Ishikawa (cell line): Measurements from ENCODE around the gene RIMKLB.

Experiments used
- CEBPB ChIP-seq: IDR thresholded peaks from 2 replicates; pipeline ENCODE4 v1.6.1; 2012
- CREB1 ChIP-seq: IDR thresholded peaks from 2 replicates; pipeline ENCODE4 v1.6.1; 2012; ENCODE audit warnings: low read depth
- EGR1 ChIP-seq: IDR thresholded peaks from 2 replicates; pipeline ENCODE4 v1.6.1; 2012
- EP300 ChIP-seq: IDR thresholded peaks from 2 replicates; pipeline ENCODE4 v1.6.1; 2012; ENCODE audit warnings: borderline replicate concordance
- FOXM1 ChIP-seq: IDR thresholded peaks from 2 replicates; pipeline ENCODE4 v1.6.1; 2012; ENCODE audit warnings: low read depth, borderline replicate concordance
- NFIC ChIP-seq: IDR thresholded peaks from 2 replicates; pipeline ENCODE4 v1.6.1; 2012
- RAD21 ChIP-seq: IDR thresholded peaks from 2 replicates; pipeline ENCODE4 v1.6.1; 2012; ENCODE audit warnings: low read depth
- TAF1 ChIP-seq: IDR thresholded peaks from 2 replicates; pipeline ENCODE4 v1.6.1; 2012; ENCODE audit warnings: low read depth, mild to moderate bottlenecking
- TCF12 ChIP-seq: IDR thresholded peaks from 2 replicates; pipeline ENCODE4 v1.6.1; 2012; ENCODE audit warnings: low read depth
- TEAD4 ChIP-seq: IDR thresholded peaks from 2 replicates; pipeline ENCODE4 v1.6.1; 2012
- USF1 ChIP-seq: IDR thresholded peaks from 2 replicates; pipeline ENCODE4 v1.6.1; 2012
- YY1 ChIP-seq: IDR thresholded peaks from 2 replicates; pipeline ENCODE4 v1.6.1; 2012; ENCODE audit warnings: low read depth
- ZBTB7A ChIP-seq: IDR thresholded peaks from 2 replicates; pipeline ENCODE4 v1.6.1; 2012; ENCODE audit warnings: low read depth
- TF ChIP-seq, protein P1 (sequence below): IDR thresholded peaks from 2 replicates; pipeline ENCODE4 v1.6.1; 2012; ENCODE audit warnings: low read depth, mild to moderate bottlenecking
- TF ChIP-seq, protein P2 (sequence below): IDR thresholded peaks from 2 replicates; pipeline ENCODE4 v1.6.1; 2012

RIMKLB gene

DNA sequence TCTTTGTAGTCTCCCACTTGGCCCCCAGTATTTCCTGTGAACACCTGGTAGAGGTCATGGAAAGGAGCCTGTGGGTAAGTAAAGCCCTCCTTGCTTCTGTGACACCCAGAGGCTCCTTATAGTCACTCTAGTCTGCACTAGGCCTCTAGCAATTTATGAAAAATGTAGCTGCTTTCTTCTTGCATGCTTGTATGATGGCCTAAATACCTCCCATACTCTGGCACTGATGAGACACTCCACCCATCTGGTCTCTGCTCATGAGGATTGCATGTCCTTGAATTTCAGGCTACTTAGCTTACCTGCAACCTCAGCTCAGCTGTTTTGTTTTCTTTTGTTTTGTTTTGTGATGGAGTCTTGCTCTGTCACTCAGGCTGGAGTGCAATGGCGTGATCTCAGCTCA, 120.1 kb downstream of the RIMKLB start:
- TF ChIP-seq CREB1 (no peak), CEBPB (no peak)

GRCh38 chr12:8818526-8818925, 120.7 kb downstream of the RIMKLB start:
- TF ChIP-seq CREB1 (no peak), NFIC (no peak), YY1 (no peak), TCF12 (no peak), RAD21 (no peak), TAF1 (no peak), FOXM1 (no peak), EP300 (no peak), ZBTB7A (no peak), USF1 (no peak), EGR1 (no peak), TEAD4 (no peak), CEBPB (no peak)
- TF ChIP-seq, protein P1, sequence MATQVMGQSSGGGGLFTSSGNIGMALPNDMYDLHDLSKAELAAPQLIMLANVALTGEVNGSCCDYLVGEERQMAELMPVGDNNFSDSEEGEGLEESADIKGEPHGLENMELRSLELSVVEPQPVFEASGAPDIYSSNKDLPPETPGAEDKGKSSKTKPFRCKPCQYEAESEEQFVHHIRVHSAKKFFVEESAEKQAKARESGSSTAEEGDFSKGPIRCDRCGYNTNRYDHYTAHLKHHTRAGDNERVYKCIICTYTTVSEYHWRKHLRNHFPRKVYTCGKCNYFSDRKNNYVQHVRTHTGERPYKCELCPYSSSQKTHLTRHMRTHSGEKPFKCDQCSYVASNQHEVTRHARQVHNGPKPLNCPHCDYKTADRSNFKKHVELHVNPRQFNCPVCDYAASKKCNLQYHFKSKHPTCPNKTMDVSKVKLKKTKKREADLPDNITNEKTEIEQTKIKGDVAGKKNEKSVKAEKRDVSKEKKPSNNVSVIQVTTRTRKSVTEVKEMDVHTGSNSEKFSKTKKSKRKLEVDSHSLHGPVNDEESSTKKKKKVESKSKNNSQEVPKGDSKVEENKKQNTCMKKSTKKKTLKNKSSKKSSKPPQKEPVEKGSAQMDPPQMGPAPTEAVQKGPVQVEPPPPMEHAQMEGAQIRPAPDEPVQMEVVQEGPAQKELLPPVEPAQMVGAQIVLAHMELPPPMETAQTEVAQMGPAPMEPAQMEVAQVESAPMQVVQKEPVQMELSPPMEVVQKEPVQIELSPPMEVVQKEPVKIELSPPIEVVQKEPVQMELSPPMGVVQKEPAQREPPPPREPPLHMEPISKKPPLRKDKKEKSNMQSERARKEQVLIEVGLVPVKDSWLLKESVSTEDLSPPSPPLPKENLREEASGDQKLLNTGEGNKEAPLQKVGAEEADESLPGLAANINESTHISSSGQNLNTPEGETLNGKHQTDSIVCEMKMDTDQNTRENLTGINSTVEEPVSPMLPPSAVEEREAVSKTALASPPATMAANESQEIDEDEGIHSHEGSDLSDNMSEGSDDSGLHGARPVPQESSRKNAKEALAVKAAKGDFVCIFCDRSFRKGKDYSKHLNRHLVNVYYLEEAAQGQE: no peak
- TF ChIP-seq, protein P2, sequence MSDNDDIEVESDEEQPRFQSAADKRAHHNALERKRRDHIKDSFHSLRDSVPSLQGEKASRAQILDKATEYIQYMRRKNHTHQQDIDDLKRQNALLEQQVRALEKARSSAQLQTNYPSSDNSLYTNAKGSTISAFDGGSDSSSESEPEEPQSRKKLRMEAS: no peak

DNA sequence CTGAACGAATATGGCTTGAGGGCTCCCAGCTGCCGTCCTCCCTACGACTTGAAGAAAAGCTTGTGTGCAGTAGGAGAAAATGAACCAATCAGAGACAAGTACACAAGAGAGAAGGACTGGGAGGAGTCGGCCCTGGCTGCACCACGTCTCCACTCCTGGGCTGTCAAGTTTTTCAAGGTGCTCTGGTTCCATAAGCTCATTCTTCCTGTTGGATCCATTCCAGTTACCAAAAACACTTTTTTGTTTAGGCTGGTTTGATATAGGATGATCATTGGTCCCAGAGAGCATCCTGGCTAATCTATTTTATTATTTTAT, 121.8 kb downstream of the RIMKLB start:
- TF ChIP-seq NFIC (no peak), TAF1 (no peak), TCF12 (no peak), ZBTB7A (no peak), RAD21 (no peak), USF1 (no peak), CREB1 (no peak), EP300 (no peak), EGR1 (no peak), FOXM1 (no peak), TEAD4 (no peak), YY1 (no peak)
- TF ChIP-seq, protein P2: no peak
- TF ChIP-seq, protein P1: no peak

- TF ChIP-seq RAD21 (no peak), YY1 (no peak), TEAD4 (no peak), CEBPB (no peak), TCF12 (no peak), NFIC (no peak), FOXM1 (no peak), EGR1 (no peak), CREB1 (no peak), TAF1 (no peak), EP300 (no peak), ZBTB7A (no peak), USF1 (no peak)
- TF ChIP-seq, protein P1: no peak
- TF ChIP-seq, protein P2: no peak
These were observed 123.8 kb downstream of the RIMKLB start for GRCh38 chr12:8821591-8821990.

DNA sequence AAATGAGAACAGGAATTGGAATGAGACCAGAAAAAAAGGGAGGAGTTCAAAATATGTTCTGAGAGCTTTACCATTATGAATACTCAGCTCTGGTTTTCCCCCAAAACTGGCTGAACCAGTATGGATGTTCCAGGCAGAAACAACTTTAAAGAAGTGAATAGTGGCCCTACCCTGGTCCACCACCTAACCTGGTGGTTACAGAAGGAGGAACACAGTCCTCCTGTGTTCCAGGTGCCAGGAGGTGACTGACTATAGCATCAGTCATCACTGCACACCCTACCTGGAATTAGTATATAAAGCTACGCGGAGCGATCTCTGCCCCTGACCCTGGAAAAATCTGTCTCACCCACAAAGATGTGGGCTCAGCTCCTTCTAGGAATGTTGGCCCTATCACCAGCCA, 124.5 kb downstream of the RIMKLB start, which contains the start of gene A2ML1:
TSS of gene A2ML1 (plus strand) at position 324 of the 400 bp plus-strand sequence. CDS start at position 355, 31 bp downstream.
- TF ChIP-seq, protein P2: no peak
- TF ChIP-seq USF1 (no peak), NFIC (no peak), ZBTB7A (no peak)
